Panc1 (cell line): Measurements from ENCODE around the gene RNF103. TPM values are rescaled to one million over a fixed set of nuclear protein-coding genes. Genes with fewer than 3 reads are reported as not detected.

Experiments
- ATAC-seq: fragments of 200-7000 bp; cut with Tn5 transposase; 2 replicates; pipeline ENCODE4 v1.9.1; 2020; ENCODE audit warnings: mild to moderate bottlenecking, moderate library complexity
- BruUV-seq: library from RNA; stranded (reverse); fragments of 400-500 nt; replicated peaks from 2 replicates; lab custom pipeline; 2021; lab: Mats Ljungman, UMichigan
- CTCF ChIA-PET: fragments of 300-600 bp; sonication (Branson Sonifier 250); formaldehyde crosslinking; loops from one replicate; lab custom pipeline; 2022; ENCODE audit warnings: antibody characterized with exemption; lab: Charles Lee
- POLR2A ChIA-PET: fragments of 300-600 bp; sonication (Branson Sonifier 250); formaldehyde crosslinking; loops from one replicate; lab custom pipeline; 2022; ENCODE audit warnings: antibody characterized with exemption; lab: Charles Lee
- DNase-seq: peaks from one replicate; pipeline ENCODE4 v3.0.0-alpha.2; 2010; ENCODE audit warnings: low read depth, low spot score
- H3K27ac ChIP-seq: 2 replicates; pipeline ENCODE4 v1.5.1; 2011; ENCODE audit warnings: mild to moderate bottlenecking, low read length, inconsistent platforms
- H3K27me3 ChIP-seq: fragments of 200-500 bp; sonication (Bioruptor generic); 2 replicates; pipeline ENCODE4 v1.6.0; 2014; ENCODE audit warnings: low read length, inconsistent platforms; ENCODE audit not compliant: control insufficient read depth, insufficient read depth
- H3K36me3 ChIP-seq: fragments of 200-500 bp; sonication (Bioruptor generic); 2 replicates; pipeline ENCODE4 v1.5.1; 2014; ENCODE audit warnings: inconsistent platforms, mild to moderate bottlenecking, low read length, moderate library complexity; ENCODE audit not compliant: control insufficient read depth, insufficient read depth
- H3K4me1 ChIP-seq: 2 replicates; pipeline ENCODE4 v1.5.1; 2011; ENCODE audit warnings: inconsistent platforms, mild to moderate bottlenecking, low read length, moderate library complexity; ENCODE audit not compliant: control insufficient read depth, insufficient read depth
- H3K4me3 ChIP-seq, 2 experiments: 2 replicates each; pipeline ENCODE4 v1.5.1; 2011 to 2012; ENCODE audit warnings: low read depth in 2 of 2, low read length in 2 of 2, mild to moderate bottlenecking in 2 of 2, inconsistent platforms in 1 of 2, moderate library complexity in 1 of 2
- H3K9me3 ChIP-seq: fragments of 200-500 bp; sonication (Bioruptor generic); 2 replicates; pipeline ENCODE4 v1.5.1; 2014; ENCODE audit warnings: low read depth, mild to moderate bottlenecking, inconsistent platforms, low read length, moderate library complexity; ENCODE audit not compliant: control insufficient read depth, insufficient read depth
- POLR2AphosphoS5 ChIP-seq: IDR thresholded peaks from 2 replicates; pipeline ENCODE4 v1.6.1; 2012; ENCODE audit warnings: mild to moderate bottlenecking, low read depth, low read length, moderate library complexity
- SIN3A ChIP-seq: IDR thresholded peaks from 2 replicates; pipeline ENCODE4 v1.6.1; 2012; ENCODE audit warnings: low read depth, mild to moderate bottlenecking, low read length, moderate library complexity, borderline replicate concordance; ENCODE audit not compliant: insufficient read depth
- TCF7L2 ChIP-seq: IDR thresholded peaks from 2 replicates; pipeline ENCODE4 v1.6.1; 2011; ENCODE audit warnings: mild to moderate bottlenecking, low read depth, low read length, inconsistent platforms
- in situ Hi-C: cut with HindIII; loops from 2 replicates; pipeline ENCODE4 v1.10.0; 2016; ENCODE audit warnings: low sequenced_read_pairs, low pct_unique_long_range_greater_than_20kb
- intact Hi-C: fragments of 100-400 bp; cut with micrococcal nuclease; formaldehyde crosslinking; loops from one replicate; pipeline ENCODE4 v1.10.0; 2022; ENCODE audit not compliant: unreplicated experiment
- total RNA-seq: library from RNA; stranded (reverse); gene quantifications from one replicate; pipeline ENCODE4 v1.2.1, GENCODE V29; 2021; ENCODE audit not compliant: unreplicated experiment
- TF ChIP-seq, protein P1 (sequence below): fragments of 450-650 bp; IDR thresholded peaks from 2 replicates; pipeline ENCODE4 v1.5.1; 2017; ENCODE audit warnings: mild to moderate bottlenecking
- TF ChIP-seq, protein P2 (sequence below), 2 experiments: IDR thresholded peaks; 2 replicates each; pipeline ENCODE4 v1.6.1; 2011 to 2012; ENCODE audit warnings: low read depth in 2 of 2, control low read depth in 1 of 2, low read length in 1 of 2, mild to moderate bottlenecking in 1 of 2, moderate library complexity in 1 of 2; ENCODE audit not compliant: insufficient read depth in 1 of 2

RNF103 gene
- total RNA-seq, 1 experiment from 2014 or later = 37.6 TPM

DNA sequence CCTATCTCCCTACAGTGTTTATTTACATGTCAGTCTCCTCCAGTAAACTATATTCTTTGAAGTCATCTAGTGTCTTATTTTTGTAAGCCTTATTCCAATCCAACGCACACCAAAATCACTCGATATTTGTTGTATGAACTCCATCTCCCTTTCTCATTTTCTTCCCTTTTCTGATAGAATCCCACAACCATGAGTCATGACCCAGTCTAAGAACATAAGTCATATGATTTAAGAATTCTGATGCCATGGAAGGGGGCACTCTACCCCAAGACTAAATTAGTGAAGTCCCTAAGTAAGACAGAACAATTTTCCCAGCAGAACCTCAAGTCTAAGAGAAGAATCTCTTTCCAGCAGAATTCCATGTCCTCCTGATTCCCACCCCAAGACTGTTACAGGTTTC, 65.8 kb downstream of the RNF103 start:
- H3K36me3 ChIP-seq = 0 out of 2 replicates have a peak, but pooled peaks cover 2% of the 10 kb centered on the region
- no peak overlapping the region for H3K4me3 ChIP-seq
- intact Hi-C loops = no loop called here
- ChIA-PET CTCF (no interaction called here), POLR2A (no interaction called here)
- TF ChIP-seq, protein P1, sequence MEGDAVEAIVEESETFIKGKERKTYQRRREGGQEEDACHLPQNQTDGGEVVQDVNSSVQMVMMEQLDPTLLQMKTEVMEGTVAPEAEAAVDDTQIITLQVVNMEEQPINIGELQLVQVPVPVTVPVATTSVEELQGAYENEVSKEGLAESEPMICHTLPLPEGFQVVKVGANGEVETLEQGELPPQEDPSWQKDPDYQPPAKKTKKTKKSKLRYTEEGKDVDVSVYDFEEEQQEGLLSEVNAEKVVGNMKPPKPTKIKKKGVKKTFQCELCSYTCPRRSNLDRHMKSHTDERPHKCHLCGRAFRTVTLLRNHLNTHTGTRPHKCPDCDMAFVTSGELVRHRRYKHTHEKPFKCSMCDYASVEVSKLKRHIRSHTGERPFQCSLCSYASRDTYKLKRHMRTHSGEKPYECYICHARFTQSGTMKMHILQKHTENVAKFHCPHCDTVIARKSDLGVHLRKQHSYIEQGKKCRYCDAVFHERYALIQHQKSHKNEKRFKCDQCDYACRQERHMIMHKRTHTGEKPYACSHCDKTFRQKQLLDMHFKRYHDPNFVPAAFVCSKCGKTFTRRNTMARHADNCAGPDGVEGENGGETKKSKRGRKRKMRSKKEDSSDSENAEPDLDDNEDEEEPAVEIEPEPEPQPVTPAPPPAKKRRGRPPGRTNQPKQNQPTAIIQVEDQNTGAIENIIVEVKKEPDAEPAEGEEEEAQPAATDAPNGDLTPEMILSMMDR = no peak
- TF ChIP-seq, protein P2, sequence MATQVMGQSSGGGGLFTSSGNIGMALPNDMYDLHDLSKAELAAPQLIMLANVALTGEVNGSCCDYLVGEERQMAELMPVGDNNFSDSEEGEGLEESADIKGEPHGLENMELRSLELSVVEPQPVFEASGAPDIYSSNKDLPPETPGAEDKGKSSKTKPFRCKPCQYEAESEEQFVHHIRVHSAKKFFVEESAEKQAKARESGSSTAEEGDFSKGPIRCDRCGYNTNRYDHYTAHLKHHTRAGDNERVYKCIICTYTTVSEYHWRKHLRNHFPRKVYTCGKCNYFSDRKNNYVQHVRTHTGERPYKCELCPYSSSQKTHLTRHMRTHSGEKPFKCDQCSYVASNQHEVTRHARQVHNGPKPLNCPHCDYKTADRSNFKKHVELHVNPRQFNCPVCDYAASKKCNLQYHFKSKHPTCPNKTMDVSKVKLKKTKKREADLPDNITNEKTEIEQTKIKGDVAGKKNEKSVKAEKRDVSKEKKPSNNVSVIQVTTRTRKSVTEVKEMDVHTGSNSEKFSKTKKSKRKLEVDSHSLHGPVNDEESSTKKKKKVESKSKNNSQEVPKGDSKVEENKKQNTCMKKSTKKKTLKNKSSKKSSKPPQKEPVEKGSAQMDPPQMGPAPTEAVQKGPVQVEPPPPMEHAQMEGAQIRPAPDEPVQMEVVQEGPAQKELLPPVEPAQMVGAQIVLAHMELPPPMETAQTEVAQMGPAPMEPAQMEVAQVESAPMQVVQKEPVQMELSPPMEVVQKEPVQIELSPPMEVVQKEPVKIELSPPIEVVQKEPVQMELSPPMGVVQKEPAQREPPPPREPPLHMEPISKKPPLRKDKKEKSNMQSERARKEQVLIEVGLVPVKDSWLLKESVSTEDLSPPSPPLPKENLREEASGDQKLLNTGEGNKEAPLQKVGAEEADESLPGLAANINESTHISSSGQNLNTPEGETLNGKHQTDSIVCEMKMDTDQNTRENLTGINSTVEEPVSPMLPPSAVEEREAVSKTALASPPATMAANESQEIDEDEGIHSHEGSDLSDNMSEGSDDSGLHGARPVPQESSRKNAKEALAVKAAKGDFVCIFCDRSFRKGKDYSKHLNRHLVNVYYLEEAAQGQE (IDR thresholded peaks at IDR 0.05; ENCODE audit: insufficient read depth in 1 of 2, low read depth in 2 of 2, low read length in 1 of 2) = no peak
- TF ChIP-seq POLR2AphosphoS5 (no peak), TCF7L2 (no peak), SIN3A (no peak)
- H3K9me3 ChIP-seq = no peaks in the 10 kb centered on the region
- H3K27ac ChIP-seq = no peak overlapping the region
- DNase-seq = no peak
- no peaks in the 10 kb centered on the region for H3K27me3 ChIP-seq
- in situ Hi-C loops = no loop called here
- ATAC-seq = no peak
- no TSS peak for BruUV-seq
- H3K4me1 ChIP-seq = peaks cover 19% of the 10 kb centered on the region

DNA sequence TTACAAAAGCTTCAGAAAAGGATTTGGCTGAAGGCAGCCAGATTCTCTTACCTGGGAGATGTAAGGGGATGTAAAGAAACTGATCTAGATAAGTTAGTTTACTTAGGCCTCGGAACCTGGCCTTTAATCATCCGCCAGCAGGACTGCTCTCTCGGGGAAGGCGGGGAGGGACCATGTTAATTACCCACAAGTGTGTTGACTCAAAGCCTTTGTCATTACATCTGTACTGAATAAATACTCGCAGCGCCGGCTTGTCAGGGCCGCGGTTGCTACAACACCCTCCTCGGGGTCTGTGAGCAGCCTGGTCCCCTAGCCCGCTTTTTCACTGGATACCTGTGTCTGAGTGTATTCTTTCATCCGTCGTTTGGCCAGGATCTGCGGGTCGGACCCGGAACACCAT, 67.2 kb downstream of the RNF103 start:
- Histone ChIP-seq H3K27ac (no peak overlapping the region), H3K4me3 (no peak overlapping the region), H3K4me1 (peaks cover 10% of the 10 kb centered on the region), H3K27me3 (no peaks in the 10 kb centered on the region), H3K9me3 (peaks cover 4% of the 10 kb centered on the region; the same call in 1 of the 2 replicates), H3K36me3 (no peaks in the 10 kb centered on the region)
- BruUV-seq = no TSS peak
- intact Hi-C loops = no loop called here
- in situ Hi-C loops = no loop called here
- ChIA-PET POLR2A (no interaction called here), CTCF (no interaction called here)
- DNase-seq (no peak), ATAC-seq (no peak)
- TF ChIP-seq, protein P1 = no peak
- TF ChIP-seq POLR2AphosphoS5 (no peak), SIN3A (no peak), TCF7L2 (no peak)
- TF ChIP-seq, protein P2 (IDR thresholded peaks at IDR 0.05; ENCODE audit: insufficient read depth in 1 of 2, low read depth in 2 of 2, low read length in 1 of 2) = no peak
